Femur (tissue), 1 donor: Measurements from ENCODE around the gene ADCY4.
A peak's percentile ranks its signal among the peaks of the same experiment; 100 is the strongest.
"Not testable (repeated sequence)": the region's sequence is repeated elsewhere in the genome, so short reads cannot be mapped to it uniquely, and the experiment has no call there.

Experiments
- DNase-seq: peaks from one replicate; pipeline ENCODE4 v3.0.0-alpha.2; 2017

ADCY4 gene

GRCh38 chr14:24334431-24335291 is at the start of gene ADCY4:
Gene ADCY4 (minus strand): TSS chr14:24335071. CDS start chr14:24334652, 419 bp downstream.
- peak; percentile 52 for DNase-seq

- DNase-seq: no peak
Measured at GRCh38 chr14:24384169-24384568, 49.3 kb upstream of the ADCY4 start.

- DNase-seq: no peak
Measured at GRCh38 chr14:24382064-24382371, 47.1 kb upstream of the ADCY4 start.

- no peak for DNase-seq
Measured at GRCh38 chr14:24381363-24382063, 46.6 kb upstream of the ADCY4 start.

- no peak for DNase-seq
Measured at GRCh38 chr14:24379907-24380730, 45.2 kb upstream of the ADCY4 start.

GRCh38 chr14:24378981-24379906 is 44.4 kb upstream of the ADCY4 start:
- no peak for DNase-seq

GRCh38 chr14:24378327-24378726 is 43.5 kb upstream of the ADCY4 start:
- DNase-seq: no peak

GRCh38 chr14:24377657-24378056 is 42.8 kb upstream of the ADCY4 start:
- DNase-seq: no peak

- no peak for DNase-seq
Measured at GRCh38 chr14:24377126-24377525, 42.3 kb upstream of the ADCY4 start.

- no peak for DNase-seq
Measured at GRCh38 chr14:24376448-24377070, 41.7 kb upstream of the ADCY4 start.

GRCh38 chr14:24372701-24373416 is 38.0 kb upstream of the ADCY4 start:
- DNase-seq: no peak

- DNase-seq: not testable (repeated sequence)
Measured at GRCh38 chr14:24371605-24372004, 36.7 kb upstream of the ADCY4 start.

- peak; percentile 64 for DNase-seq
Measured at GRCh38 chr14:24370748-24371147, 35.9 kb upstream of the ADCY4 start.

GRCh38 chr14:24369907-24370687 is 35.2 kb upstream of the ADCY4 start:
- DNase-seq: no peak

GRCh38 chr14:24369463-24369862 is 34.6 kb upstream of the ADCY4 start:
- peak; percentile 49 for DNase-seq

- peak; percentile 93 for DNase-seq
Measured at GRCh38 chr14:24368562-24369252, 33.8 kb upstream of the ADCY4 start.

GRCh38 chr14:24368212-24368561 is 33.3 kb upstream of the ADCY4 start:
- no peak for DNase-seq

GRCh38 chr14:24367514-24368211 is 32.8 kb upstream of the ADCY4 start, which contains the start of gene NFATC4:
Gene NFATC4 (plus strand): TSS chr14:24368184. CDS start chr14:24368341, 157 bp downstream.
- DNase-seq: peak; percentile 94
